ENCODE results near the gene CCDC89. TPM values are rescaled to one million over a fixed set of nuclear protein-coding genes. Genes with fewer than 3 reads are reported as not detected.

CCDC89 gene
- total and polyA plus RNA-seq, 9 donors: 2.8 to 5.9 (median 5.1) TPM

DNA sequence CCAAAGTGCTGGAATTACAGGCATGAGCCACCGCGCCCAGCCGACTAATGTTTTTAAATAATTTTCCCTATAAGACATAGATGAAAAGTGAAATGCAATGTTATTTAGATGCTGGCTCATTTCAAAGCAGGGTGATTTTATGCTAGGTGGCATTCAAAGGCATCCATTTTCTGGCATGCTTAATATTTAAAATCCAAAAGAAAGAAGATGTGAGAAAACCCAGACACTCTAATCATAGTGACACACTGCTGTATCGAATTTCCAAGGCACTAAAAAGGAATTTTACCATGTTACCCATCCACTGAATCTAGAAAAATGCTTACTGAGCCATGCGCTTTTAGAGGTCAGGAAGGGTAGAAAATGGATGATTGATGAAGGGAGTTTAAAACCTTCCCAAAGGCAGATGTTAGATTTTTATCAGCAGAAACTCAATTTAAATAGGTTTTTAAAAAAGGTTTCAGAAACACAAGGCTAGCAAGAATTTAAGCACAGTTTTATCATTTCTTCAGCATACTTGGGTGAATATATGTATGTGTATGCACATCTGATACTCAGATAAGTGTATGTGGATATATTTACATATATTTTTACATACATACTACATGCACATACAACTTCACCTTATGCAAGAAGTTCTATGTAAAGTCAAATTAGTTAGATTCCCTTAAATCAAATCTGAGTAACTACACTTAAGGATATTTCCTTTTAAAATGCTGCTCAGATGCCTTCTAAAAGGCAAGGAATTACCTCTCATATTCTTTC lies 24.1 kb upstream of the CCDC89 start:
- no peak overlapping the region for H3K27ac ChIP-seq
- H3K4me1 ChIP-seq (ENCODE audit: insufficient read depth): no peaks in the 10 kb centered on the region
- no peaks in the 10 kb centered on the region for H3K27me3 ChIP-seq
- H3K9me3 ChIP-seq: no peaks in the 10 kb centered on the region
- TF ChIP-seq EP300 (IDR thresholded peaks at IDR 0.05): no peak
- no peak for TF ChIP-seq POLR2A (IDR thresholded peaks at IDR 0.05)
- TF ChIP-seq, protein P1, sequence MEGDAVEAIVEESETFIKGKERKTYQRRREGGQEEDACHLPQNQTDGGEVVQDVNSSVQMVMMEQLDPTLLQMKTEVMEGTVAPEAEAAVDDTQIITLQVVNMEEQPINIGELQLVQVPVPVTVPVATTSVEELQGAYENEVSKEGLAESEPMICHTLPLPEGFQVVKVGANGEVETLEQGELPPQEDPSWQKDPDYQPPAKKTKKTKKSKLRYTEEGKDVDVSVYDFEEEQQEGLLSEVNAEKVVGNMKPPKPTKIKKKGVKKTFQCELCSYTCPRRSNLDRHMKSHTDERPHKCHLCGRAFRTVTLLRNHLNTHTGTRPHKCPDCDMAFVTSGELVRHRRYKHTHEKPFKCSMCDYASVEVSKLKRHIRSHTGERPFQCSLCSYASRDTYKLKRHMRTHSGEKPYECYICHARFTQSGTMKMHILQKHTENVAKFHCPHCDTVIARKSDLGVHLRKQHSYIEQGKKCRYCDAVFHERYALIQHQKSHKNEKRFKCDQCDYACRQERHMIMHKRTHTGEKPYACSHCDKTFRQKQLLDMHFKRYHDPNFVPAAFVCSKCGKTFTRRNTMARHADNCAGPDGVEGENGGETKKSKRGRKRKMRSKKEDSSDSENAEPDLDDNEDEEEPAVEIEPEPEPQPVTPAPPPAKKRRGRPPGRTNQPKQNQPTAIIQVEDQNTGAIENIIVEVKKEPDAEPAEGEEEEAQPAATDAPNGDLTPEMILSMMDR (IDR thresholded peaks at IDR 0.05): no peak
- no peak for DNase-seq
- no peaks in the 10 kb centered on the region for H3K36me3 ChIP-seq
- H3K4me3 ChIP-seq: no peak overlapping the region
- intact Hi-C loops (cut with DNase I): no loop called here
- 90 to 92% (median 91%) methylated on average over 5 of the region's 5 CpGs for WGBS, 3 donors

DNA sequence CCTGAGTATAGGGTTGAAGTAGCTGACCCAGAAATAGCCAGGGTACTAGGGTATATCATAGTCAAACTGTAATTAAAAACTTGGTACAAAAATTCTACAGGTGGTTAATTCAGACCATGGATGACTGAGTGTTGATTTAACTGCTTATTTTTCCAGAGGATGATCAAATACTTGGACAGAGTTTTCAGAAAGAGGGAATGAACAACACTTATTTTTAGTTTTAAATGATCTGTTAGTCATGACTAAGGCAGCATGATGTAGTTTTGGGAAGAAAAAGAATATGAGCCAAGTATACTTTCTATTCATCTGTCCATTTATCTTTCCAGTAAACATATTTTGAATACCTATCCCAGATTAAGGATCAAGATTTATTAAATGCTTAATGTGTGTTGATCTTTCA lies 19.8 kb upstream of the CCDC89 start:
- H3K27ac ChIP-seq: no peak overlapping the region
- no peak overlapping the region for H3K4me3 ChIP-seq
- intact Hi-C loops (cut with DNase I): no loop called here
- no peak for DNase-seq
- H3K4me1 ChIP-seq (ENCODE audit: insufficient read depth): no peaks in the 10 kb centered on the region
- no peaks in the 10 kb centered on the region for H3K27me3 ChIP-seq
- H3K9me3 ChIP-seq: no peaks in the 10 kb centered on the region
- TF ChIP-seq, protein P1 (IDR thresholded peaks at IDR 0.05): no peak
- TF ChIP-seq POLR2A (IDR thresholded peaks at IDR 0.05) (no peak), EP300 (IDR thresholded peaks at IDR 0.05) (no peak)
- no peaks in the 10 kb centered on the region for H3K36me3 ChIP-seq

DNA sequence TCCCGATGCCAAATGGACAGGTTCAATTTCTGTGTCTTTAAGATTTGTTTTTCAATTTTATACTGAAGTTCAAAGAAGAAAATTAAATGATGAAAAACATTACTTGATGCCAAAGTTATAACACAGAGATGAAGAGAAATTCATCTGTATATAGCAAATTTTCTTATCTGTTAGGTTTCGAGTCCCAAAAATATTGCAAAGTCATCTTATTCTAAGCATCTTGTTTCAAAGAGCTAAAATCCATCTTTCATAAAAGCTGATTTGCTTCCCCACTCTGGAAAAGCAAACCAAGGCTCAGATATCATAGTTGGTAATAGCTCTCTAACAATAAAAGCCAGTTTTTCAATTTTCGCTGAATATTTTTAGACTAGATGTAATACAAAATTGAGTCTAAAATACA lies 19.0 kb upstream of the CCDC89 start:
- no peaks in the 10 kb centered on the region for H3K36me3 ChIP-seq
- TF ChIP-seq, protein P1 (IDR thresholded peaks at IDR 0.05): no peak
- TF ChIP-seq POLR2A (IDR thresholded peaks at IDR 0.05) (no peak), EP300 (IDR thresholded peaks at IDR 0.05) (no peak)
- no peak for DNase-seq
- no peaks in the 10 kb centered on the region for H3K4me1 ChIP-seq (ENCODE audit: insufficient read depth)
- intact Hi-C loops (cut with DNase I): no loop called here
- H3K4me3 ChIP-seq: no peak overlapping the region
- H3K9me3 ChIP-seq: no peaks in the 10 kb centered on the region
- H3K27me3 ChIP-seq: no peaks in the 10 kb centered on the region
- 93 to 96% (median 94%) methylated on average over 3 of the region's 3 CpGs for WGBS, 3 donors
- no peak overlapping the region for H3K27ac ChIP-seq

DNA sequence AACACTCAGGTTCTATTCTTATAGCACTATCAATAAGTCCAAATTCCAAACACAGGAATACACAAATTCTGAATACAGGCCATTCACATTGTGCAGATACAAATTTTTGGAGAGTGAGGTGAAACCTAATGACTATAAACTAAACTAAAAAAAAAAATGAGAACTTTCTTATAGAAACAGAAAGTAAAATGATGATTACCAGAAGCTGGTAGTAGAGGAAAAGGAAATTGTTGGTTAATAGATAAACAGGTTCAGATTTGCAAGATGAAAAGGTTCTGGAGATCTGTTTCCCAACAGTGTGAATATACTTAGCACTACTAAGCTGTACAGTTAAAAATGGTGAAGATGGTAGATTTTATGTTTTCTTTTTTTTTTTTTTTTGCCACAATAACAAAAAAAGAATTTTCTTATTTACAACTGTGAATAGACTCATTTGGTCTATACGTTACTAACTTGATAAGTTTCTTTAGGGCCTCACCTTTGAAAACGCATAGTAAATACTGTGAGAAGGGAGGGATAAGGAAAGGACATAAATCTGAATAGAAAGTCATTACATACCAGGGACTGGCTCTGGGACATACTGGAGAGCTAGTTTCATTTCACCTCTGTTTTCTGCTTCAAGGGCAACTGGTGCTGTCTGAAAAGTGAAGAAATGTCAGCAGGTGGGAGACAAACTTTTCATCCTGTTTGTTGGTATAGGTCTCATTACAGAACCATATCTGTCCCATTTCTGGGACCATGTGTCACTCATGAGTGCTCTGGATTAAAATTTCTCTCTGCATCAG lies 14.2 kb upstream of the CCDC89 start:
- 89 to 93% (median 90%) methylated on average over 2 of the region's 2 CpGs for WGBS, 3 donors
- Histone ChIP-seq H3K9me3 (no peaks in the 10 kb centered on the region), H3K36me3 (no peaks in the 10 kb centered on the region), H3K4me1 (ENCODE audit: insufficient read depth) (no peaks in the 10 kb centered on the region), H3K27ac (no peak overlapping the region), H3K4me3 (no peak overlapping the region), H3K27me3 (no peaks in the 10 kb centered on the region)
- TF ChIP-seq POLR2A (IDR thresholded peaks at IDR 0.05) (no peak), EP300 (IDR thresholded peaks at IDR 0.05) (no peak)
- TF ChIP-seq, protein P1 (IDR thresholded peaks at IDR 0.05): no peak
- DNase-seq: no peak
- intact Hi-C loops (cut with DNase I): loop anchor here in 2 of 4 donors (10.0 kb wide), 1 partner anchor 115 kb away; the partner anchor contains the start of gene SYTL2 (in 2 of the 2)

Data from ovary (tissue), 9 donors.